GM21786 (cell line): ENCODE measurements around the gene GRM5.
"Not testable (repeated sequence)": the region's sequence is repeated elsewhere in the genome, so short reads cannot be mapped to it uniquely, and the experiment has no call there.

Experiments
- ATAC-seq: cut with Tn5 transposase; IDR thresholded peaks from one replicate; pipeline ENCODE4 v1.9.1; 2021; ENCODE audit not compliant: unreplicated experiment

GRM5 gene

GRCh38 chr11:89065651-89066201 lies at the start of gene GRM5:
Gene GRM5, minus strand, starts transcription at chr11:89065982. Its CDS starts 18,110 bp downstream, at chr11:89047872.
- not testable (repeated sequence) for ATAC-seq

- peak; percentile 91 for ATAC-seq
Observed at GRCh38 chr11:89097956-89098355, 32.2 kb upstream of the GRM5 start.

GRCh38 chr11:89093806-89094205 lies 28.0 kb upstream of the GRM5 start:
- ATAC-seq, result not testable (repeated sequence)

- ATAC-seq, result not testable (repeated sequence)
Observed at GRCh38 chr11:89084951-89085350, 19.2 kb upstream of the GRM5 start.

GRCh38 chr11:89070911-89071310 lies 5.1 kb upstream of the GRM5 start:
- ATAC-seq, result not testable (repeated sequence)

GRCh38 chr11:89067264-89067663 lies 1.5 kb upstream of the GRM5 start:
- no peak for ATAC-seq

- no peak for ATAC-seq
Observed at GRCh38 chr11:89065066-89065465, 716 bp downstream of the GRM5 start.

GRCh38 chr11:89063481-89063951 lies 2.3 kb downstream of the GRM5 start:
- ATAC-seq, result not testable (repeated sequence)

- not testable (repeated sequence) for ATAC-seq
Observed at GRCh38 chr11:89062771-89063298, 2.9 kb downstream of the GRM5 start.

GRCh38 chr11:89061839-89062238 lies 3.9 kb downstream of the GRM5 start:
- ATAC-seq, result not testable (repeated sequence)

- ATAC-seq, result not testable (repeated sequence)
Observed at GRCh38 chr11:89057406-89057805, 8.4 kb downstream of the GRM5 start.

- ATAC-seq, result no peak
Observed at GRCh38 chr11:89052220-89052619, 13.6 kb downstream of the GRM5 start.

GRCh38 chr11:89047159-89047558 lies 18.6 kb downstream of the GRM5 start:
- ATAC-seq, result not testable (repeated sequence)

GRCh38 chr11:89043861-89044588 lies 21.8 kb downstream of the GRM5 start:
- not testable (repeated sequence) for ATAC-seq

GRCh38 chr11:89029671-89030070 lies 36.1 kb downstream of the GRM5 start:
- ATAC-seq, result not testable (repeated sequence)

- no peak for ATAC-seq
Observed at GRCh38 chr11:89021339-89021738, 44.4 kb downstream of the GRM5 start.

GRCh38 chr11:89019827-89020547 lies 45.8 kb downstream of the GRM5 start:
- not testable (repeated sequence) for ATAC-seq

- no peak for ATAC-seq
Observed at GRCh38 chr11:89016214-89016613, 49.6 kb downstream of the GRM5 start.

- ATAC-seq, result no peak
Observed at GRCh38 chr11:89015614-89016013, 50.2 kb downstream of the GRM5 start.

GRCh38 chr11:89000852-89001251 lies 64.9 kb downstream of the GRM5 start:
- ATAC-seq, result not testable (repeated sequence)

- no peak for ATAC-seq
Observed at GRCh38 chr11:88979641-88980040, 86.1 kb downstream of the GRM5 start.
